Measurements from ENCODE around the gene HIBADH. TPM values are rescaled to one million over a fixed set of nuclear protein-coding genes. Genes with fewer than 3 reads are reported as not detected.
"Not testable (repeated sequence)": the region's sequence is repeated elsewhere in the genome, so short reads cannot be mapped to it uniquely, and the experiment has no call there.

Gene HIBADH
- total RNA-seq, 2 experiments from 2014 or later = 19.2 to 24.0 TPM

DNA sequence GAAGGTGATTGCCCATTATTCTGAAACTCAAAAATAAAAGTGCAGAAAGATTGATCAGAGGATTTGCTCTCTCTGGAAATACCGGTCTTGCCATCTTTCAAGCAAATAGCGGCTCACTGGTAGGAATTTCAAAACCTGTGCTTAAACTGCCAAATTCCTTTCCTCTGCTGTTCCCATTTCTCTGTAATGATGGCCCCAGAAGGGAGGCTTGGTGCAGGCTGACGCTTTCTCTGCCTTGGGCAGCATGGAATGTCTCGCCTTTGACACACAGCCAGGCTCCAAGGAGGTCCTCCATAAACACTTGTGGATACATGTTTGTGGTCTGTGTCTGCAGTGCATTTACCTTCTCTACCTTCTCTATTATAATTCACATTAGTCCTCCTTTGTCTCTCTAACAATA lies 146.8 kb downstream of the HIBADH start:
- H3K4me1 ChIP-seq (ENCODE audit: insufficient read depth, low read length, poor library complexity, severe bottlenecking) = no peaks in the 10 kb centered on the region
- CTCF ChIA-PET (ENCODE audit: unreplicated experiment) = no interaction called here
- H3K9me2 ChIP-seq (ENCODE audit: insufficient read depth, low read length) = no peaks in the 10 kb centered on the region
- no peaks in the 10 kb centered on the region for H3K36me3 ChIP-seq (ENCODE audit: insufficient read depth, low read length)
- DNase-seq (ENCODE audit: low spot score) = no peak
- H3K27ac ChIP-seq (ENCODE audit: low read depth, low read length, poor library complexity, severe bottlenecking) = no peak overlapping the region
- TF ChIP-seq, protein P1, sequence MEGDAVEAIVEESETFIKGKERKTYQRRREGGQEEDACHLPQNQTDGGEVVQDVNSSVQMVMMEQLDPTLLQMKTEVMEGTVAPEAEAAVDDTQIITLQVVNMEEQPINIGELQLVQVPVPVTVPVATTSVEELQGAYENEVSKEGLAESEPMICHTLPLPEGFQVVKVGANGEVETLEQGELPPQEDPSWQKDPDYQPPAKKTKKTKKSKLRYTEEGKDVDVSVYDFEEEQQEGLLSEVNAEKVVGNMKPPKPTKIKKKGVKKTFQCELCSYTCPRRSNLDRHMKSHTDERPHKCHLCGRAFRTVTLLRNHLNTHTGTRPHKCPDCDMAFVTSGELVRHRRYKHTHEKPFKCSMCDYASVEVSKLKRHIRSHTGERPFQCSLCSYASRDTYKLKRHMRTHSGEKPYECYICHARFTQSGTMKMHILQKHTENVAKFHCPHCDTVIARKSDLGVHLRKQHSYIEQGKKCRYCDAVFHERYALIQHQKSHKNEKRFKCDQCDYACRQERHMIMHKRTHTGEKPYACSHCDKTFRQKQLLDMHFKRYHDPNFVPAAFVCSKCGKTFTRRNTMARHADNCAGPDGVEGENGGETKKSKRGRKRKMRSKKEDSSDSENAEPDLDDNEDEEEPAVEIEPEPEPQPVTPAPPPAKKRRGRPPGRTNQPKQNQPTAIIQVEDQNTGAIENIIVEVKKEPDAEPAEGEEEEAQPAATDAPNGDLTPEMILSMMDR (conservative IDR thresholded peaks at IDR 0.05; ENCODE audit: low read length) = no peak
- no peak for TF ChIP-seq EZH2phosphoT487 (IDR thresholded peaks at IDR 0.05; ENCODE audit: borderline replicate concordance, low read depth, low read length)
- H4K20me1 ChIP-seq (ENCODE audit: insufficient read depth, low read length) = no peaks in the 10 kb centered on the region
- no TSS peak for BruUV-seq (replicated peaks)
- H3K4me2 ChIP-seq (ENCODE audit: low read length) = no peak overlapping the region
- no peaks in the 10 kb centered on the region for H3K79me2 ChIP-seq (ENCODE audit: insufficient read depth, low read depth, low read length)
- H3K9me3 ChIP-seq (ENCODE audit: low read length) = no peaks in the 10 kb centered on the region
- no peak overlapping the region for H2AFZ ChIP-seq (ENCODE audit: low read length)
- intact Hi-C loops (cut with micrococcal nuclease; ENCODE audit: unreplicated experiment) = no loop called here
- POLR2A ChIA-PET = no interaction called here
- H3K4me3 ChIP-seq (ENCODE audit: low read depth, low read length, poor library complexity, severe bottlenecking) = no peak overlapping the region

DNA sequence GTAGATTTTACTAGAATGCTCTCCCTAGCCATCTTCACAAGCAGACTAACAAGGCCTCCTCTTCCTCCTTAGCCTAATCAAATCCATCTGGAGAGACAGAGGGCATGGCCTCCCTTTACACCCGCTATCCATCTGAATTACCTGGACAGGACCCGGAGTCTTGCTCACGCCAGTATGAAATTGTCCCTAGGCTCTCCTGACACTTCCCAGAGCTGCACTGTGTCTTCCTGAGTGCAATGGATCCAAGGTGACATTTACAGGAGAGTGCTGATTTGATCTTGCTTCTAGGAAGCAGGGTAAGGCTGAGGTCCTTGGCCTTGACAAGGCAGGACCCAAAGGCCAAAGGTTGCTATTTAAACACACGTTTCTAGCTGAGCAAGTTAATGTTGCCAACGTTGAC lies 147.8 kb downstream of the HIBADH start:
- ChIA-PET CTCF (ENCODE audit: unreplicated experiment) (no interaction called here), POLR2A (interaction anchor here (0.8 kb wide), 1 partner anchor 37 kb away, joined by 3 read pairs; no protein-coding TSS in a partner anchor)
- H3K9me3 ChIP-seq (ENCODE audit: low read length) = no peaks in the 10 kb centered on the region
- no peak overlapping the region for H3K27ac ChIP-seq (ENCODE audit: low read depth, low read length, poor library complexity, severe bottlenecking)
- DNase-seq (ENCODE audit: low spot score) = no peak
- no TSS peak for BruUV-seq (replicated peaks)
- H3K4me1 ChIP-seq (ENCODE audit: insufficient read depth, low read length, poor library complexity, severe bottlenecking) = no peaks in the 10 kb centered on the region
- intact Hi-C loops (cut with micrococcal nuclease; ENCODE audit: unreplicated experiment) = no loop called here
- H3K4me2 ChIP-seq (ENCODE audit: low read length) = no peak overlapping the region
- no peak overlapping the region for H2AFZ ChIP-seq (ENCODE audit: low read length)
- H3K9me2 ChIP-seq (ENCODE audit: insufficient read depth, low read length) = no peaks in the 10 kb centered on the region
- no peak overlapping the region for H3K4me3 ChIP-seq (ENCODE audit: low read depth, low read length, poor library complexity, severe bottlenecking)
- no peaks in the 10 kb centered on the region for H3K36me3 ChIP-seq (ENCODE audit: insufficient read depth, low read length)
- TF ChIP-seq, protein P1 (conservative IDR thresholded peaks at IDR 0.05; ENCODE audit: low read length) = no peak
- no peak for TF ChIP-seq EZH2phosphoT487 (IDR thresholded peaks at IDR 0.05; ENCODE audit: borderline replicate concordance, low read depth, low read length)
- H3K79me2 ChIP-seq (ENCODE audit: insufficient read depth, low read depth, low read length) = no peaks in the 10 kb centered on the region
- H4K20me1 ChIP-seq (ENCODE audit: insufficient read depth, low read length) = no peaks in the 10 kb centered on the region

DNA sequence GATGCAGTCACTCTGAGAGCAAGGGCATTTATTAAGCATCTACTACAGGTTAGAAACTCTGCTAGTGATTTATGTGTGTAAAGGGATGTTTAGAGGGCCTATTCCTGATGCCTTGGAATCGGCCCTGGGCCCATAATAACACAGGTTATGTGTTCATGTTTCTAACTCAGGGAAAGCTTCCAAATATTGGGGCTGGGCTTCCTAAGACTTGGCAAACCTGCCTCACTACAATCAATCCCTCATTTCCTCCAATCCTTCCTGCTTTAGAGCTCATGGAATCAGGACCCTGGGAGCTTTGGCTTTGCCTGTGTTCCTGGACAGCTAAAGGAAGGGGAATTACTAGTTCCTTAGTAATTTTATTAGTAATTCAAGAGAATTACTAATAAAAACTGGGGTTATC lies 148.8 kb downstream of the HIBADH start:
- Histone ChIP-seq H3K79me2 (ENCODE audit: insufficient read depth, low read depth, low read length) (no peaks in the 10 kb centered on the region), H2AFZ (ENCODE audit: low read length) (no peak overlapping the region), H3K4me2 (ENCODE audit: low read length) (no peak overlapping the region), H4K20me1 (ENCODE audit: insufficient read depth, low read length) (no peaks in the 10 kb centered on the region), H3K4me3 (ENCODE audit: low read depth, low read length, poor library complexity, severe bottlenecking) (no peak overlapping the region), H3K4me1 (ENCODE audit: insufficient read depth, low read length, poor library complexity, severe bottlenecking) (no peaks in the 10 kb centered on the region), H3K9me2 (ENCODE audit: insufficient read depth, low read length) (no peaks in the 10 kb centered on the region), H3K27ac (ENCODE audit: low read depth, low read length, poor library complexity, severe bottlenecking) (no peak overlapping the region), H3K9me3 (ENCODE audit: low read length) (no peaks in the 10 kb centered on the region), H3K36me3 (ENCODE audit: insufficient read depth, low read length) (no peaks in the 10 kb centered on the region)
- BruUV-seq (replicated peaks) = no TSS peak
- CTCF ChIA-PET (ENCODE audit: unreplicated experiment) = no interaction called here
- POLR2A ChIA-PET = no interaction called here
- intact Hi-C loops (cut with micrococcal nuclease; ENCODE audit: unreplicated experiment) = no loop called here
- TF ChIP-seq, protein P1 (conservative IDR thresholded peaks at IDR 0.05; ENCODE audit: low read length) = no peak
- no peak for TF ChIP-seq EZH2phosphoT487 (IDR thresholded peaks at IDR 0.05; ENCODE audit: borderline replicate concordance, low read depth, low read length)
- DNase-seq (ENCODE audit: low spot score) = no peak

DNA sequence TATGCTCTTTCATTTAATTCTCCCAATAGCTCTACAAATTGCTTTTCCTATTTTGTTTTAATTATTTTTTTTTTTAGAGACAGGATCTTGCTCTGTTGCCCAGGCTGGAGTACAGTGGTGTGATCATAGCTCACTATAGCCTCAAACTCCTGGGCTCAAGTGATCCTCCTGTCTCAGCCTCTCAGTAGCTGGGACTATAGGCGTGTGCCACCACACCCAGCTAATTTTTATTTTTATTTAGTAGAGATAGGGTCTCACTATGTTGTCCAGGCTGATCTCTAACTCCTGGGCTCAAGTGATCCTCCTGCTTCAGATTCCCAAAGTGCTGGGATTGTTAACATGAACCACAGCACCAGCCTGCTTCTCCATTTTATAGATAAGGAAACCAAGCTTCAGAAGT lies 151.3 kb downstream of the HIBADH start:
- H3K4me3 ChIP-seq (ENCODE audit: low read depth, low read length, poor library complexity, severe bottlenecking); BruUV-seq (replicated peaks); H4K20me1 ChIP-seq (ENCODE audit: insufficient read depth, low read length); CTCF ChIA-PET (ENCODE audit: unreplicated experiment); H3K9me2 ChIP-seq (ENCODE audit: insufficient read depth, low read length); H3K79me2 ChIP-seq (ENCODE audit: insufficient read depth, low read depth, low read length); DNase-seq (ENCODE audit: low spot score); H3K4me2 ChIP-seq (ENCODE audit: low read length); H2AFZ ChIP-seq (ENCODE audit: low read length); H3K9me3 ChIP-seq (ENCODE audit: low read length); H3K4me1 ChIP-seq (ENCODE audit: insufficient read depth, low read length, poor library complexity, severe bottlenecking); H3K36me3 ChIP-seq (ENCODE audit: insufficient read depth, low read length); H3K27ac ChIP-seq (ENCODE audit: low read depth, low read length, poor library complexity, severe bottlenecking); intact Hi-C loops (cut with micrococcal nuclease; ENCODE audit: unreplicated experiment): not testable (repeated sequence)
- POLR2A ChIA-PET = interaction anchor here (0.7 to 1.2 kb wide), 2 partner anchors 9 to 393 kb away, joined by 3 read pairs; no protein-coding TSS in a partner anchor
